SH-SY5Y (cell line): Measurements from ENCODE around the gene DUSP9.

Experiments used
- GATA2 ChIP-seq: IDR thresholded peaks from 2 replicates; pipeline ENCODE4 v1.6.1; 2011; ENCODE audit warnings: mild to moderate bottlenecking, low read depth, low read length
- GATA3 ChIP-seq: IDR thresholded peaks from 2 replicates; pipeline ENCODE4 v1.6.1; 2011; ENCODE audit warnings: low read depth, mild to moderate bottlenecking, low read length, moderate library complexity

DNA sequence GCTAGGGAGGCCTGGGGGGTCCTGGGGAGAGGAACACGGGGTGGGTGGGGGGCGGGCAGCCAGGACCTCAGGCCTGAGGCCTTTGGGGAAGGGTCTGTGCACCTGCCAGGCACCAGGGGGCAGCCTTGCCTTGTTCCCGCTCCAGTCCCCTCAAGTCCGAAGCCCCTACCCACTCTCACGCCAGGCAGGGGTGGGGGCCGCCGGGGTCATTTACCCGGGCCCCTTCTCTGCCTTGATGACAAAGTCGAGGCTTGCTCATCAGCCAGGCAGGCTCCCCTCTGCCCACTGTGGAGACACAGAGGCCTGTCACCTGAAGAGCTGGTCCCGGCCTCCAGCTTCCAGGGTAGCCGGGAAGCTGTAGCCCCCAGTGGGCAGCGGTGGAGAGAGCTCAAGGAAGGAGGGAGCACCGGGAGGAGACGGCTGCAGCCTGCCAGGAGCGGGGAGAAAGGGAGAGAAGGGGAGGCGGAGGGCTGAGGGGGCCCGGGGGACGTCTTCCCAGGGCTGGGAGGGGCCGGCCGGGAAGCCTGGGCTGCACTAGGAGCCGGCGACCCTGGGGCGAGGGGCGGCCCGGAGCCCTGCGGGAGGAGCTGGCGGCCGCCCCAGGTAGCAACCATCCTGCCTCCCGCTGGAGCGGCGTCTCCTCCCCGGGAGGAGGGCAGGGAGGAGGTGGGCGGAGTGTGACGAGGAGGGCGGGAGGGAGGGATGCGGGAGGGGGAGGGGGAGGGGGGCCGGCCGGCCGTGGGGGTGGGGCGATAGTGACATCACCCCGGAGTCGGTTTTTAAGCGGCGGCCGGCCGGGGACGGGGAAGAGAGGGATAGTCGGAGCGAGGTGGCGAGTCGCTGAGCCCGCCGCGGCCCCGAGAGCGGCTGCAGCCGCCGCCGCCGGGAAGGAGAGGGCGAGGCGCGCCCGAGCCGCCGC is 40.4 kb downstream of the DUSP9 start, which contains the start of gene SLC6A8:
- TF ChIP-seq GATA2 = no peak
- no peak for TF ChIP-seq GATA3
